Measurements from ENCODE around the gene TMEM232. TPM values are rescaled to one million over a fixed set of nuclear protein-coding genes. Genes with fewer than 3 reads are reported as not detected.

Gene TMEM232
- total RNA-seq, 1 experiment from 2014 or later = 0.21 TPM

DNA sequence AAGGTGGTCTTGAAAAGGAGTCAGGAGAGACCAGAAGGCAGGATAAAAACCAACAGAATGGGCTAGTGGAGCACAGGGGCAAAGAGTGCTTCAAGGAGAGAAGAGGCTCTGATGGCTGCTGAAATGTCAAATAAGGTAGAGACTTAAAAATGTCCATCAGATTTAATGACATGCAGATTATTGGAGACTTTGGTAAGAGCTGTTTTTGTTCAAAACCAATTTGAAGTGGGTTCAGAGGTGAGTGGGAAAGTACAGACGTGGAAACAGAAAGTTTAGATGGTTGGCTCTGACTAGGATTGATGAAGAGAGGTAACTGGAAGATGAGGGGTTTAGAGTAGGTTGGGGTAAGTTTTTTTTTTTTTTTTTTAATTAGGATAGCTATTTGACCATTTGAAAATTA lies 26.5 kb upstream of the TMEM232 start:
- intact Hi-C loops (cut with micrococcal nuclease; ENCODE audit: unreplicated experiment) = loop anchor here (10.0 kb wide), 2 partner anchors 342 to 522 kb away; partner anchors contain the start of gene WDR36
- DNase-seq (ENCODE audit: low read depth, low spot score) (no peak), ATAC-seq (no peak)
- Histone ChIP-seq H3K9me3 (ENCODE audit: control insufficient read depth, insufficient read depth, low read depth, low read length) (no peaks in the 10 kb centered on the region), H3K4me1 (ENCODE audit: control insufficient read depth, insufficient read depth, low read length) (no peaks in the 10 kb centered on the region), H3K4me3 (ENCODE audit: low read depth in 2 of 2, low read length in 2 of 2) (no peak overlapping the region), H3K27me3 (ENCODE audit: control insufficient read depth, insufficient read depth, low read length) (no peaks in the 10 kb centered on the region), H3K36me3 (ENCODE audit: control insufficient read depth, insufficient read depth, low read length) (peaks cover 4% of the 10 kb centered on the region; the same call in 1 of the 2 replicates), H3K27ac (ENCODE audit: low read length) (no peak overlapping the region)
- ChIA-PET CTCF (no interaction called here), POLR2A (interaction anchor here (0.7 kb wide), 1 partner anchor 21 kb away, joined by 11 read pairs; no protein-coding TSS in a partner anchor)
- in situ Hi-C loops (cut with HindIII; ENCODE audit: low pct_unique_long_range_greater_than_20kb, low sequenced_read_pairs) = no loop called here
- BruUV-seq (replicated peaks) = no TSS peak
- TF ChIP-seq, protein P1, sequence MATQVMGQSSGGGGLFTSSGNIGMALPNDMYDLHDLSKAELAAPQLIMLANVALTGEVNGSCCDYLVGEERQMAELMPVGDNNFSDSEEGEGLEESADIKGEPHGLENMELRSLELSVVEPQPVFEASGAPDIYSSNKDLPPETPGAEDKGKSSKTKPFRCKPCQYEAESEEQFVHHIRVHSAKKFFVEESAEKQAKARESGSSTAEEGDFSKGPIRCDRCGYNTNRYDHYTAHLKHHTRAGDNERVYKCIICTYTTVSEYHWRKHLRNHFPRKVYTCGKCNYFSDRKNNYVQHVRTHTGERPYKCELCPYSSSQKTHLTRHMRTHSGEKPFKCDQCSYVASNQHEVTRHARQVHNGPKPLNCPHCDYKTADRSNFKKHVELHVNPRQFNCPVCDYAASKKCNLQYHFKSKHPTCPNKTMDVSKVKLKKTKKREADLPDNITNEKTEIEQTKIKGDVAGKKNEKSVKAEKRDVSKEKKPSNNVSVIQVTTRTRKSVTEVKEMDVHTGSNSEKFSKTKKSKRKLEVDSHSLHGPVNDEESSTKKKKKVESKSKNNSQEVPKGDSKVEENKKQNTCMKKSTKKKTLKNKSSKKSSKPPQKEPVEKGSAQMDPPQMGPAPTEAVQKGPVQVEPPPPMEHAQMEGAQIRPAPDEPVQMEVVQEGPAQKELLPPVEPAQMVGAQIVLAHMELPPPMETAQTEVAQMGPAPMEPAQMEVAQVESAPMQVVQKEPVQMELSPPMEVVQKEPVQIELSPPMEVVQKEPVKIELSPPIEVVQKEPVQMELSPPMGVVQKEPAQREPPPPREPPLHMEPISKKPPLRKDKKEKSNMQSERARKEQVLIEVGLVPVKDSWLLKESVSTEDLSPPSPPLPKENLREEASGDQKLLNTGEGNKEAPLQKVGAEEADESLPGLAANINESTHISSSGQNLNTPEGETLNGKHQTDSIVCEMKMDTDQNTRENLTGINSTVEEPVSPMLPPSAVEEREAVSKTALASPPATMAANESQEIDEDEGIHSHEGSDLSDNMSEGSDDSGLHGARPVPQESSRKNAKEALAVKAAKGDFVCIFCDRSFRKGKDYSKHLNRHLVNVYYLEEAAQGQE (IDR thresholded peaks at IDR 0.05; ENCODE audit: insufficient read depth in 1 of 2, low read depth in 2 of 2, low read length in 1 of 2) = no peak
- TF ChIP-seq POLR2AphosphoS5 (IDR thresholded peaks at IDR 0.05; ENCODE audit: low read depth, low read length) (no peak), TCF7L2 (IDR thresholded peaks at IDR 0.05; ENCODE audit: low read depth, low read length) (no peak), SIN3A (IDR thresholded peaks at IDR 0.05; ENCODE audit: borderline replicate concordance, insufficient read depth, low read depth, low read length) (no peak)
- TF ChIP-seq, protein P2, sequence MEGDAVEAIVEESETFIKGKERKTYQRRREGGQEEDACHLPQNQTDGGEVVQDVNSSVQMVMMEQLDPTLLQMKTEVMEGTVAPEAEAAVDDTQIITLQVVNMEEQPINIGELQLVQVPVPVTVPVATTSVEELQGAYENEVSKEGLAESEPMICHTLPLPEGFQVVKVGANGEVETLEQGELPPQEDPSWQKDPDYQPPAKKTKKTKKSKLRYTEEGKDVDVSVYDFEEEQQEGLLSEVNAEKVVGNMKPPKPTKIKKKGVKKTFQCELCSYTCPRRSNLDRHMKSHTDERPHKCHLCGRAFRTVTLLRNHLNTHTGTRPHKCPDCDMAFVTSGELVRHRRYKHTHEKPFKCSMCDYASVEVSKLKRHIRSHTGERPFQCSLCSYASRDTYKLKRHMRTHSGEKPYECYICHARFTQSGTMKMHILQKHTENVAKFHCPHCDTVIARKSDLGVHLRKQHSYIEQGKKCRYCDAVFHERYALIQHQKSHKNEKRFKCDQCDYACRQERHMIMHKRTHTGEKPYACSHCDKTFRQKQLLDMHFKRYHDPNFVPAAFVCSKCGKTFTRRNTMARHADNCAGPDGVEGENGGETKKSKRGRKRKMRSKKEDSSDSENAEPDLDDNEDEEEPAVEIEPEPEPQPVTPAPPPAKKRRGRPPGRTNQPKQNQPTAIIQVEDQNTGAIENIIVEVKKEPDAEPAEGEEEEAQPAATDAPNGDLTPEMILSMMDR (IDR thresholded peaks at IDR 0.05) = no peak

DNA sequence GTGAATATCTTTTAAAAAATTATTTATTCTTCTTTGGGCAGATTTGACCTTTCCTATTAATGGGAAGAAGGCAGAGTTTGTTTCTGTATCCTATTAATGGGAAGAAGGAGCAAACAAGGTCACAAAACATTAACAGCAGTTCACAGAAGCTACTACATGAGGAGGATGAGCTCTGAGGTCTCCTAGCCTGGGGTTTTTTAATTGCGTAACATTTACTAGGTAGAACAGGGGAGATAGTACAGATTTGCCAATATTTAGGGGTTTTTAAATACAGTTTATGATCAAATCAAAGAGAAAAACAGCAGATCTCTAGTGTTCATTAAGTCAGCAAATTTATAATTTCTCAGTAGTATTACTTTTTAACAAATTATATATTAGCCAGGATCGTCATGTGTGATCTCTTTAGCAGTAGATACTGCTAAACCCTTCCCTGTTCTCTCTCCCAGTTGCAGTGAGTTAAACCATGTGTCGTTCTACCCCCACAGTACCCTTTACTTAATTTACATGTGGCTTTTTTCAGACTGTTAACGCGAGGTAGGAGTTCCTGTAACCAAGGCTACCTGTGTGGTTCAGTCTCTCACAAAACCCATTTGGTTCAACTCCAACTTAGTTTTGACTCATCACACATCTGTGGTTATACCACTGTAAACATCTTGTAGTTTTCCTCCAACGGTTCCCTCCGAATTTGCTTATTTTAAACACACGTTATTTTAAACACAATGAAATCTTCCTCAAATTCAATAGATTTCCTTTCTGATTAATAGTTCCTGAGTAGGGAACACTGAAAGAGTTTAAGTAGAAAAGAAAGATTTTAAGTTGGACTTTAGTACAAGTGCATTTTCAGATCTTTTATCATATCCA lies 25.7 kb upstream of the TMEM232 start:
- DNase-seq (ENCODE audit: low read depth, low spot score) (no peak), ATAC-seq (no peak)
- in situ Hi-C loops (cut with HindIII; ENCODE audit: low pct_unique_long_range_greater_than_20kb, low sequenced_read_pairs) = no loop called here
- H3K4me1 ChIP-seq (ENCODE audit: control insufficient read depth, insufficient read depth, low read length) = no peaks in the 10 kb centered on the region
- BruUV-seq (replicated peaks) = no TSS peak
- ChIA-PET CTCF (no interaction called here), POLR2A (no interaction called here)
- H3K36me3 ChIP-seq (ENCODE audit: control insufficient read depth, insufficient read depth, low read length) = peaks cover 5% of the 10 kb centered on the region; the same call in 1 of the 2 replicates
- TF ChIP-seq SIN3A (IDR thresholded peaks at IDR 0.05; ENCODE audit: borderline replicate concordance, insufficient read depth, low read depth, low read length) (no peak), POLR2AphosphoS5 (IDR thresholded peaks at IDR 0.05; ENCODE audit: low read depth, low read length) (no peak), TCF7L2 (IDR thresholded peaks at IDR 0.05; ENCODE audit: low read depth, low read length) (no peak)
- TF ChIP-seq, protein P1 (IDR thresholded peaks at IDR 0.05; ENCODE audit: insufficient read depth in 1 of 2, low read depth in 2 of 2, low read length in 1 of 2) = no peak
- TF ChIP-seq, protein P2 (IDR thresholded peaks at IDR 0.05) = no peak
- intact Hi-C loops (cut with micrococcal nuclease; ENCODE audit: unreplicated experiment) = loop anchor here (10.0 kb wide), 2 partner anchors 343 to 523 kb away; partner anchors contain the start of gene WDR36
- no peaks in the 10 kb centered on the region for H3K27me3 ChIP-seq (ENCODE audit: control insufficient read depth, insufficient read depth, low read length)
- H3K27ac ChIP-seq (ENCODE audit: low read length) = no peak overlapping the region
- H3K9me3 ChIP-seq (ENCODE audit: control insufficient read depth, insufficient read depth, low read depth, low read length) = no peaks in the 10 kb centered on the region
- no peak overlapping the region for H3K4me3 ChIP-seq (ENCODE audit: low read depth in 2 of 2, low read length in 2 of 2)

Measured in Panc1 (cell line).